G401 (cell line): ENCODE data around the gene SYNE2. TPM values are rescaled to one million over a fixed set of nuclear protein-coding genes. Genes with fewer than 3 reads are reported as not detected.
"Not testable (repeated sequence)": the region's sequence is repeated elsewhere in the genome, so short reads cannot be mapped to it uniquely, and the experiment has no call there.

ENCODE experiments used
- DNase-seq: peaks from one replicate; pipeline ENCODE4 v3.0.0-alpha.2; 2015; ENCODE audit warnings: low spot score
- in situ Hi-C: cut with HindIII; loops from 2 replicates; pipeline ENCODE4 v1.10.0; 2016; ENCODE audit warnings: low sequenced_read_pairs, mixed read lengths
- total RNA-seq: library from RNA; depleted of rRNA; stranded (reverse); fragments of >200 nt; shearing (Covaris generic); gene quantifications from 2 replicates; pipeline ENCODE4 v1.2.3, GENCODE V29; 2014

The SYNE2 gene
- total RNA-seq, 1 experiment from 2014 or later, result 6.2 TPM

- no peak for DNase-seq
- in situ Hi-C loops, result no loop called here
Observed at GRCh38 chr14:63867933-63868921, 15.4 kb downstream of the SYNE2 start.

GRCh38 chr14:63869940-63870752, 17.3 kb downstream of the SYNE2 start:
- DNase-seq, in situ Hi-C loops: not testable (repeated sequence)

DNA sequence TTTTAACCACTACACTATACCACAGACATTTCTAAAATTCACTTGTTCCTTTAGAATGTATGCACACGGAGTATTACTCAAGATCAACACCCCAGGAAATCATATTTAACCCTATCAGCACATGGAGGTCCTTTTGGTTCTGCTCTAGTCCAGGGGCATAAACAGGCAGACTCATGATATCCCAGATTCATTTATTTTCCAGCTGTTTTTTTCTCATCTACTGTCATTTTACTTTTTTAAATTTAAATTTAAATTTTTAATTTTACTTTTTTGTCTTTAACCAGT, 17.9 kb downstream of the SYNE2 start:
- DNase-seq, in situ Hi-C loops: not testable (repeated sequence)

- in situ Hi-C loops, result no loop called here
- DNase-seq, result no peak
Observed at GRCh38 chr14:63874223-63874622, 21.4 kb downstream of the SYNE2 start.

DNA sequence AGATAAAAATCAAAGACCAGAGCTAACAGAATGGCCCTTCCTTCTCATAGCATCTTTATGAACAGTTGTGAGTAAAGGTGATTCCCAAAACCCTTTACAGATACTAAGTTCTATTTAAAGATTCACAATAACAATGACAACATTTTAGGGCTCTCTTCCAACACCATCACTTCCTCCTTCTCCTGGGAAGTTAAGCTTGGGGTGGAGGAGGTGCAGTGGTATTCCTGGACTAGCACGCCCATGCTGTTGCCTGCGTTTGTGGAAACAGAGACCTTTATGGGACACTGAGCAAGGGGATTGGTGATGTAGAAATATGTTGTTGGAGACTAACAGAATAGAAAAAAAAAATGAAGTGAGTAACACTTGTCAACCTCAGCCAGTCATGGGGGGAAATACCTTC, 22.5 kb downstream of the SYNE2 start:
- in situ Hi-C loops, result no loop called here
- no peak for DNase-seq

DNA sequence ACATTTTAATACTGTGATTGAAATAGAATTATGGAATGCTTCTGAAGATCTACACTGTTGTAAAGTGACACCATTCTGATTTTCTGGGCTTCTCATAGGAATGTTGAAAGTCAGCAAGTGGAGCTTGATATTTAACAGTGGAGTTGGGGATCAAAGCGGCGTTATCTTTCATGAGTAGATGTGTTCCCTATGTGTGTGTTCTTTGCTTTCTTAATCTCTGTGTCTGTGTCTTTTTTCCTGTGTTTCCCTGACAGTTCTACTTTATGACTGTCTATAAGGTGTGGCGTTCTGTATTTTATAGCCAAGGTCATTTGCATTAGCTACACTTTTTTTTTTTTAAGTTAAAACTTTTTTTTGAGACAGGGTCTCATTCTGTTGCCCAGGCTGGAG, 24.7 kb downstream of the SYNE2 start:
- in situ Hi-C loops, result no loop called here
- no peak for DNase-seq

- in situ Hi-C loops, result no loop called here
- no peak for DNase-seq
Observed at GRCh38 chr14:63878052-63878451, 25.2 kb downstream of the SYNE2 start.

GRCh38 chr14:63878792-63879191, 26.0 kb downstream of the SYNE2 start:
- in situ Hi-C loops, result no loop called here
- no peak for DNase-seq

DNA sequence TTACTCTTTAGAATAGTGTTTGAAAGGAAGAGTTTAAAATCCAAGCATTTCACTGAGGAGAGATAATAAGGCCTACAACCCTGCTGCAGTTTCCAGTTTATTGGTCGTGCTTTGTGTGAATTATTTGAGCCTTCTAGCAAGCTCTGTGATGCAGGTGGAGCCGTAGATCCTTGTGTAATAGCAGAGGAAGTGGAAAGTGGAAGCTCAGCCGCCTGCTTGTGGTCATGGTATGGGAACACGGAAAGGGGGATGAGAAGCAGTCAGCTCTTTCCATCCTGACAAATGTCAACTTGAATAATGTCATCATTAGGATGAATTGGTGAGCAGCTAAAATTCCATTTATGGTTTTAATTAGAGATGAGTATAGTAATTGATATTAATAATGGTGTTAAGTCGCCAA, 29.1 kb downstream of the SYNE2 start:
- DNase-seq, result no peak
- in situ Hi-C loops, result no loop called here

- no peak for DNase-seq
- in situ Hi-C loops, result no loop called here
Observed at GRCh38 chr14:63887899-63888298, 35.1 kb downstream of the SYNE2 start.

GRCh38 chr14:63890553-63890952, 37.7 kb downstream of the SYNE2 start:
- peak; percentile 29 for DNase-seq
- in situ Hi-C loops, result no loop called here

DNA sequence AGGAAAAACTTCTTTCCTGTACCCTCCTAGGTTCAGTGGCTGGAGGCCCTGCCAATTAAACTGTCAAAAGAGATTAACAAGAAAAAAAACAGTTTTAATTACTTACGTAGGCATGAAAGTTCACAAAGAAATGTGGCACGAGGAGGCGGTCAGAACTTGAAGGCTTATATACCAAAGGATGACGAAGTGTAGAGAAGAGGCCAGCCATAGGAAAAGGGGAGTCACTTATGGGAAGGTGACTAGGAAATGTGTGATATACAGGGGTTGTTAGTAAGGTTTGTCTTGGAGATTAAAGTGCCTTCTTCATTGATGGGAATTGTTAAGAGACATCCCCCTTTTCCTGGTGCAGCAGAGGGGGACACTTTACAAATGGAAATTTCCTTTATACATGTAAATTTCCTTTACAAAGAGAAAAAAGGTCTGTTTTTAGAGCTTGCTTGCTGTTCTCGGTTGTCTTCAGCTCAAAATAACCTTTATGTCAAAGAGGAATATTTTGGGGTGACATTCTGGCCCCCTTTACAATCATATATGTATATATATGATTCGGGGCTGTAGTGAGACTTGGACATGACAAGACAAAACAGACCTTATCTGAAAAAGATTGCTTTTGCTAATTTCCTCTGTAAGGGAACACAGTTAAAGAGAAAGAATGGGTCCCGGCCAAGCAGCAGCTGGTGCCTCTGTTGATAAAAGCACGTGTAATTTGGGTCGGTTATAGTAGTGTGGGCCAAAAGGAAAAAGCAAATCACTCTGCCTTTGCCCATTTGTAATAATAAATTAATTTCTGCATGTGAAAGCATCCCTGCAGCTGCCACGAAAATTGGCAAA, 38.6 kb downstream of the SYNE2 start:
- peak; percentile 64 for DNase-seq
- in situ Hi-C loops, result no loop called here

DNA sequence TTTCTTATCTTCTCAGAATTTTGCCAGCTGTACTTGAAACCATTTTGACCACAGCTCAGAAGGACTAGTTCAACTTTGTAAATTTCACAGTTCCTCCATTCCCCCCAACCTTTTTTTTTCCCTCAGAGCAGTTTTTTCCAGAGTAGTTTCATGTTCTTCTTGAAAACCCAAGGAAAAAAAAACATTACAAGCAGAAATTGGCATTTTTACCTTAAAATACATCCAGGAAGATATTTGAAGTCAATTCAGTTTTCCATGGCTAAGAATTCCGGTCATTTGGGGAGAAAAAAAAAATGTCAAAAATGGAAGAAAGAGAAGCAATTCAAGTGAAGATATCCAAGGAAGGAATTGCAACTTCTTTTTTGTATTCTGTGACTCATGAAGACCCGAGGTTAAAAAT, 39.5 kb downstream of the SYNE2 start:
- in situ Hi-C loops, result no loop called here
- no peak for DNase-seq

DNA sequence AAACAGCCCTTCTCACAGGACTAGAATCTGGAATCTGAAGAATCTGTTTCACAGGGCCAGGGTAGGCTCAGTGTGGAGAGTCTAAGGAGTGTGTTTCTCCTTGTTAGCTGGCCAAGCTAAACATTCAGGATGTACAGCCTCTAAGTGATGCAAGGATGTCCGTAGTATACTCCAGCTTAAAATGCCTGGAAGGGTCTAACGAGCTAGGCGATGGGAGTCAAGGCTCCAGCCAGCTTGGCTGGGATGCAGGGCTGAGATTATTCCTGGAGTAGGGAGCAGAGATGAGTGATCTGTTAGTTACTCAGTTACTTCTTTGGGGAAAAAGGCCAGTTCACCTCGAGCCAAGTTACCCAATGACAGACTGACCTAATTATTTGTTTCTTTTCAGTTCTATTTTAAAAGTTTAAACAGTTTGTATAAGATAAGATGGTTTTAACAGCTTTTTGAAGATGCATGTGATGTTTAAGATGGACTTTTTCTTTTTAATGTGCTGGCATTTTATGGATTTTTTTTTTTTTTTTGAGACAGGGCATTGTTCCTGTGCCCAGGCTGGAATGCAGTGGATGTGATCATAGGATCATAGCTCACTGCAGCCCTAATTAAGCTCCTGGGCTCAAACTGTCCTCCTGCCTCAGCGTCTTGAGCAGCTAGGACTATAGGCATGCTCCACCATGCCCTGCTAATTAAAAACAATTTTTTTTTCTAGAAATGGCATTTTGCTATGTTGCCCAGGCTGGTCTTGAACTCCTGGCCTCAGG, 41.1 kb downstream of the SYNE2 start:
- in situ Hi-C loops, result no loop called here
- DNase-seq, result peak; percentile 18

GRCh38 chr14:63895510-63895909, 42.7 kb downstream of the SYNE2 start:
- in situ Hi-C loops, result no loop called here
- no peak for DNase-seq

GRCh38 chr14:63896278-63896720, 43.5 kb downstream of the SYNE2 start:
- in situ Hi-C loops, result no loop called here
- DNase-seq, result no peak

DNA sequence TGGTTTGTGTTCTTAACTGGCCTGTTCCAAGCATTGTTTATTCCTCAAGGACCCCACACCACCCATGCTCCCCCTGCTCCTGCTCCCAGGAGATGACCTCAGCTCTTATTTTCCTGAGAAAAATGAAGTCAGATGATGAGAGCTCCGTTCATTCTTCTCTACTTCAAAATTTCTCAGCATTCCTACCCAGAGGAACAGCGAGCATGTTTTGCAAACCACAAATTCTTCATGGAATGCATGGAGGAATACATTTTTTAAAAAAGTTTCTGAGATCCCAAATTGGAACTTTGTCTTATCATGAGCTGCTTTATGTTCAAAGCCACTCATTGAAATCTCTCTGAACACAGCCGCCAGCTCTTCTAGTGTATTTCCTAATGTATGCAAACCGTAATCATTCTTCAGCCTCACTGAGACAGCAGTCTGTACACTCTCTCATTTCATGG, 44.9 kb downstream of the SYNE2 start:
- in situ Hi-C loops, result no loop called here
- DNase-seq, result no peak

- no peak for DNase-seq
- in situ Hi-C loops, result no loop called here
Observed at GRCh38 chr14:63899953-63900352, 47.1 kb downstream of the SYNE2 start.
